GM15510 (cell line): Measurements from ENCODE around the gene KRTAP19-3.

ENCODE experiments used
- POLR2A ChIP-seq: IDR thresholded peaks from 3 replicates; pipeline ENCODE4 v1.6.1; 2011; ENCODE audit warnings: borderline replicate concordance; ENCODE audit not compliant: insufficient read length; ENCODE audit errors: extremely low read depth

KRTAP19-3 gene

DNA sequence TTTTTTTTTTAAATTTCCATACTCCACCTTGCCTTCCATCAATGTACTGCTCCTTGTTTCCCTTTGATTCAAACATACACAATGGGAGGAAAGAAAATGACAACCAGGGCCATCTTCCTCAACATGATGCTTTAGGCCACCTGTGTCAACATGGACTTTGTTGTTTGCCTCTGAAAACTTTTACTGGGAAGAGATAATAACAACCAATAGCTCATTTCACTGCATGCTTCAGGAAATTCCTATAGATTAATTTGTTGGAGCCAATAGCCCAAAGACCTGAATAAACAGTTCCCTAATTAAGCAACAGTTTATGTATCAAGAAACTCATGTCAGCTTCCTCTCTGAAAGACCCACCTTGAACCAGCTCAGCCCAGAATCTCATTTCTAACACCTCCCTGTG, 48.6 kb downstream of the KRTAP19-3 start:
- no peak for TF ChIP-seq POLR2A
